CD4-positive, alpha-beta T cell treated with Interleukin-4 for 1 hour (primary cell): Measurements from ENCODE around the gene OBI1.

Source experiments
- DNase-seq, 2 donors: peaks; one replicate each; pipeline ENCODE4 v3.0.0-alpha.2; 2020 to 2022

The OBI1 gene

GRCh38 chr13:78603240-78603957 is 55.6 kb downstream of the OBI1 start, which contains the start of gene POU4F1:
TSS of gene POU4F1 (minus strand) at chr13:78603552. CDS start at chr13:78603326, 226 bp downstream.
- DNase-seq, result peak; percentile 62 to 64

DNA sequence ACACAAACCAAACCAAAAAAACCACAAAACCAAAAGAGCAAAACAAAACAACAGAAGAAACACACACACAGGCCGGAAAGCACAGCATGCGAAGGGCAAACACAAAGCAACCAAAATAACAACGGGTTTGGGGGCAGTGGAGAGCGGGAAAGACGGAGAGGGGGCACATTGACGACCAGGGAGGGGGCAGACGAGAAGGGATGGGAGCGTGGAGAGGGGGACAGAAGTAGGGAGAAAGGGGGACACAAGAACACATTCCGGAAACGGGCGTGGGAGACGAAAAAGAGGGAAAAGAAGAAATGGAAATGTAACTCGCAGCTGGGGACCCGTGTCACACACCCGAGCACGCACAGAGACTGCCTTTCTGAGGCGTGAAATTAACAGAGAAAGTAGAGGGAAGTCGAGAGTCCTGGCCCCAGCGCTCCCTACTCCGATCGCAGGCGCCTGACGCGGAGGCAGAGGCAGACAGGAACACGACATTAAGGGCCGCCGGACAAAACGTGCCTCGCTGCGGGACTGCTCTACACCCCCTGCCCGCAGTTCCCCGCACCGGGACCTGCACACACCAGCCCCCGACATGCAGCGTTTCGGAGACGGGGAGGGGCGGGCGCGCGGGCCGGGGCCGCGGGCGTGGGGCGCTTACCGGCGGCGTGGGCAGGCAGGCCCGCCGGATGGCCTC is 56.3 kb downstream of the OBI1 start:
- no peak for DNase-seq

GRCh38 chr13:78601874-78602560 is 56.9 kb downstream of the OBI1 start:
- no peak for DNase-seq

- DNase-seq, result no peak
These were observed 57.7 kb downstream of the OBI1 start for GRCh38 chr13:78601124-78601873.

- DNase-seq, result no peak
These were observed 58.6 kb downstream of the OBI1 start for GRCh38 chr13:78600280-78600883.

GRCh38 chr13:78599645-78600279 is 59.2 kb downstream of the OBI1 start:
- no peak for DNase-seq

GRCh38 chr13:78598966-78599644 is 59.9 kb downstream of the OBI1 start:
- no peak for DNase-seq

DNA sequence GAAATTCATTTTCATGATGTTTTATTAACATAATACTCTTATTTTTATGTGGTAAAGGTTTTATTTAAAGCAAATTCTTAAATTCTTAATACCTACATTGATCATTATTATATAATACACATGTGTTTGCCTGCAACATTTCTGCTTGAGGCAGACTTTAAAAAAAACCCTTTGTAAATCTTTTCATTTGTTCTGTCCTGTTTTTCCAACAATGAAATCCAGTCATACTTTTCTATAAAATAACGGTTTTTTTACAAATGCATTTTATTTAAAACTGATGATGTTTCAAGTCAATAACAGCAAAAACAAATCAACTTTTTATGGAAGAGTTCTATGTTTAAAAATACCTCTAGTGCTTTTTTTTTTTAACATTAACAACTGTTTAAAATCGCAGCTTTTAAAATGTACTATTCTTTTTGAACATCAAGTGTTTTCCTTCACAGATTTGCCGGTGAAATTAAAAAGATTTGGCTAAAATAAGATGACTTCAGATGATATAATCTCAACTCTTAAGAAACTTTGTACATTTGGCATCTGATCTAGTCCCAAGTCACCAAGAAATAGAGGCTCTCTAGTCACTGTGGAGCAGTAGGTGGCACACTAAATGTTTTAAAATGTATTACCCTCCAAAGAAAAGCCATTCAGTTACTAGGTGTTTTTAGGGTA is 60.7 kb downstream of the OBI1 start:
- no peak for DNase-seq

GRCh38 chr13:78597602-78597932 is 61.4 kb downstream of the OBI1 start:
- DNase-seq, result no peak

DNA sequence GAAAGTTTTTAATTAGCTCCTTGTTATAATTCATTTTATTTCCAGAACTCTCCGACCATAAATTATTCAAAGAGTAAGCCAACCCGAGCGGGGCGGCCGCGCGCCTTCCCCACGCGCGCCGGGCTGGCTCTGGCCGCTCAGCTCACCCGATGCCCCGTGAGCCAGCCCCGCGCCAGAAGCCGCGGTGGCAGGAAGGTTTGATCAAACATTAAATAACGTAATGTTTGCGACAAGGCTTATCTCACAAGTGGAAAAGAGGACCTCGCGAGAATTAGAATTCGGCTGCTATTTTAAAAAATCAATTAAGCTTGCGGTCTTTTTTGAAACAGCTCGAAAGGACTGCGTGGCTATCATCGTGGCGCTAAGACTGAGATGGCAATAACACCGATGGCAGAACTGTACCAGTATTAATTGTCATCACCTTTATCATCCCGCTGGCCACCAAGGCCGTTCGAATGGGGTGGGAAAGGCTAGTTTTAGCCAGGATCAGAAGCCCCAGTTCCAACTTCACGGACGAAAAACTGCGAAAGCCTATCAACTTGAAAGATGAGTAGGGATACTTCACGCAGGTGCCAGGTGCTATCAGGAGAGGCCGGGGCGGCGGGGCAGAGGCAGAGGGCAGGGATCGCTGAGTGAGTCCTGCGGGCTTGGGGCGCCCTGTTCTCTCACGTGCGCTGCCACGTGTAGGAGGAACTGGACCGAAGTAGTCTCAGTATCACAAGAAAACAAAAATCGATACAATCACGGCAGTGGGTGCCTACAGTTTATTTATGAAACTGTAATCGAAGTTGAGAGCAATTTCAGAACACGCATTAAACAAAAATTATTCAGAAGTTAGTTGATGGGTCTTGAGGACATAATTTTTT is 62.0 kb downstream of the OBI1 start:
- no peak for DNase-seq

- DNase-seq, result no peak
These were observed 62.6 kb downstream of the OBI1 start for GRCh38 chr13:78596399-78596735.

DNA sequence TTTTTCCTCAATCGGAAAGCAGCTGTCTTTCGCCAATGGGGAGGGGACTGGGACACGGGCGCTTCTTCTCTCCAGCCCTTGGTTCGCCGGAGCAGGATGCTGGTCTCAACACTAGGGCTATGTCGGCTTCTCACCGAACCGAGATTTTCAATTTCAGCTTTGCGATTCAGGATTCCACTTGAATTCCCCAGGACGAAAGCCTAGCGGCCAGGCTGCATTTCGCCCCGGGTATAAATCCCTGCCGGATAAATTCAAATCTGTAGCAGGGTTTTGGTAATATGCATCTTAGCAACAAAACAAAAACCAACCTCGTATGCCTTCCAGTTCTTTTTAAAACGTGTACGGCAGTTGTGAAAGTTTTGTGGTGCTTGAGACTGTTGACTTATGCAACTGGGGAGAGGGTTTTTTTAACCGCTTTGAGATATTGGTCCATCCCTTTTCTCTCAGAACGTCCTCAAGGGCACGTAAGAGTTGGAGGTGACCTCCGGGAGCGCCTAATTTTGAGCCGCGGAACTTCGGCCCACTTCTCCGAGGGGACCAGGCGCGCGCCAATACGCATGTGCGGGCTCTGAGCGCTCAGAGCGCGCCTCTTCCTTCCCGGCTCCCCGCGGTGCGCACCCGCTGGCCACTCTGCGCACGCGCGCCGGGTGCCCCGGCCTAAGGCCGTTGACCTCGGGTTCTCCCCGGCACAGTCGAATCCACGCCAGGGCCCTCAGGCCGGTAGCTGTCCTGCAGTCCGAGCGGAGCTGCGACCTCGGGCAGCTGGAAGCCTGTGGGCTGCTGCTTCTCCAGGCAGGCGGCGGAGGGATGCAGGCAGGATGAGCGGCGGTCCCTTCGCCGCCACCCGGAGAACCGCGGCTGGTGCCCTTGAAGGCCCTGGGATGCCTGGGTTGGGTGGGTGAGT is 63.2 kb downstream of the OBI1 start:
- no peak for DNase-seq

DNA sequence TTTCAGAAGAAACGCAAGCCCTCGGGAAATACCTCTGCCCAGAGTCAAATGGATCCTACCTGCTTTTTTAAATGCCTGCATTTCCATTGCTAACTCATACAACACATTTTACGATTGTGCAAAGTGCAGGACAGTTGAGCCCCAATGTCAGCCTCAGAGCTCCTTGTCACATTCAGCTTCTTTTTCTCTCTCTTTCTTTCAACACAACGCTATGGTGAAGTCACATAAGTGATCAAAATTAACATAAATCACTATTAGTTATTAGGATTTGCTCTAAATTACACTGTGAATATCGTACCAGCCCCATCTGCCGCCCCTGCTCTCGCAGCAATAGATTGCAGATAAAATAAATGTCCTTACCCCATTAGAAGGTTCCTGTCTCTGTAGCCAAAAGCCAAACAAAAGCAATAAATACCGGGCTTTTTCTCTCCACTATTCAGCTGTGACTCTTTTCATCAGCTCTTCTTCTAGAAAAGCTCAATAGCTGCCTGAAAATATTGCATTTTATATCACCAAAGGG is 64.4 kb downstream of the OBI1 start:
- DNase-seq, result no peak

DNA sequence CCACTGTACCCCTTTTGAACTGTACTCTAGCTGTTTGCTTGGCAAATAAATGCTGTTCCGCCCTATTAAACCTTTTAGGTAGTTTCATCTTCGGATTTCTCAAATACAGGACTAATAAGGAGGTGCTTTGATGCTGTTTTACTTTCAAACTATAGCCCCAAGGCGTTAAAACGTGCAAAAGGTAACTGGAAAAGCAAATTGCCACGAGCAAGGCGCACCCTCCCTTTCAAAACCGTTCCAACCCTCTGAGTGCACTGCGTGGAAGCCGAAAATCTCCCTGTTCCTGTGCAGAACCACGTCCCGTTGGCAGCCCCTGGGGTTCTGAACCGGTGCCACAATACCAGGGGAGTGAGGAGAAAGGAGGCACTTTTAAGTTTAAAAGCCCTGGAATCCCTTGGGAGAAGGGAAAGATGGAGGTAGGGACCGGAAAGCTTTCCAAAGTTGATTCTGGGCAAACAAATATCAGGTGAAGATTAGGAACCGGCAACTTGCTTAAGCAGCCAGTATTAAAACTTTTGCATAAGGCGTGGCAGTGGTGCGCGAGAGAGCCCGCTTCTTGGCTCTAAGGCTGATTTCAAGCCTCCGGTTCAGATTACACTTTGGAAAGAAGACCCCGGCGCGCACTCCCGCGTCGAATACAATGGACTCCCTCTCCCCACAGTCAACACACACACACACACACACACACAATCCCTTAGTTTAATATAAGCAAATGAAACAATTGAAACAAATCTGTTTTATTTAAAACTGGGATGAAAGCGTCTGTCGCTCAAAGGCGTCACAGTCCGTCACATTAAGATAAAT is 65.1 kb downstream of the OBI1 start:
- DNase-seq, result no peak

DNA sequence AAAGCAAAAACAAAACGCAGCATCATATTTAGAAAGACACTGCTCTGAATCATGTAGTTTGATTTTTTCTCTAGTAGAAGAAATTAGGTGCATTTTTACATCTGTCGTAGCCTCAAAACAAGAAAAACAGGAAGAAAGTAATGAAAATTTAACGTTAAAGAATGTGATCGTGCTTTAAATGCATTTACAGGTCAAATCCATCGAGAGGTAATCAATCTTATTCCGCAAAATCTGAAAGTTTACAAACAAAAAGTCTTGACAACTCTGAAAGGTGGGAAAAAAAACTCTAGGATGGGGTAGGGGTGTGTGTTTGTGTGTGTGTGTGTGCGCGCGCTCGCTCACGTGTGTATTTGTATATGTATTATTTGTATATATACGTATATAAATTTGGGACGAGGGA is 65.8 kb downstream of the OBI1 start:
- no peak for DNase-seq

- DNase-seq, result no peak
These were observed 66.4 kb downstream of the OBI1 start for GRCh38 chr13:78592584-78592983.

DNA sequence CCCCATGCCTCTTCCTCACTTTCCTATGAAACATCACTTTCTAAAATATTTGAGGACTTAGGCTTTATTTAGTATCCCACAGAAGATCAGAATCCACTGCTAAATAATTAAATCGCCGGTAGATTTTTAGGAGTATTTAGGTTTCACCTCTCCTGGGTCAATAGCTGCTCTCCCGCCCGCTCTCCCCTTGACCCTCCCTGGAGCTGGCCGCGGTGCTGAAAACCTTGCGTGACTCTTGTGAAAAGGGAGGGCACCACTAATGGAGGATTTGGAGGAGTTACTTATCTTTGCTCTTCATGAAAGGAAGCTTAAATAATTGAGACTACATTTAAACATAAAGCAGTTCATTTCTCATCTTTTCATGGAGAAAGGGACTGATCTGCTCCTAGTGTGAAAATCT is 69.7 kb downstream of the OBI1 start:
- DNase-seq, result no peak

DNA sequence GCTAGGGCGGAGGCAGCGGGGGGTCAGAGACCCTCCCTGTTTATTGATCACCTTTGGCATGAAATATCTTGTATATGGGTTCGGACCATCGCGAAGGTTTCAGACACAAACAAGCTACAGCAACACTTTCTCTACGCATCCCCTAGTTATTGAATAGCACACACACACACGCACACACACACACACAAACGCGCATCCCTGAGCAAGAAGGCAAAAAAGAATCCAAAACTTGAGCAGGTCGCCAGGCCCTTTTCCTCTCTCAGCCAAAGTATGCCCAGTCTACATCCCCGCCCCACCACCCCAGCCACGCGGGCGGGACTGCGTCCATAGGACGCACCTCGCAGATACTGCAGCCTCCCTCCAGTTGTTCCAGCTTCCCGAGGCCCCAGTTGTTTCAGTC is 71.6 kb downstream of the OBI1 start:
- DNase-seq, result no peak
